Caco-2 (cell line): ENCODE measurements around the gene SMYD5. TPM values are rescaled to one million over a fixed set of nuclear protein-coding genes. Genes with fewer than 3 reads are reported as not detected.

Experiments used
- BruUV-seq: library from RNA; stranded (reverse); fragments of 400-500 nt; replicated peaks from 2 replicates; lab custom pipeline; 2021; lab: Mats Ljungman, UMichigan
- CTCF ChIA-PET: fragments of 300-600 bp; sonication (Branson Sonifier 250); formaldehyde crosslinking; loops from one replicate; lab custom pipeline; 2022; ENCODE audit warnings: antibody characterized with exemption; lab: Charles Lee
- POLR2A ChIA-PET: fragments of 300-600 bp; sonication (Branson Sonifier 250); formaldehyde crosslinking; loops from one replicate; lab custom pipeline; 2022; ENCODE audit warnings: antibody characterized with exemption; lab: Charles Lee
- DNase-seq, 2 experiments: peaks; one replicate each; pipeline versions ENCODE4 v3.0.0 to v3.0.0-alpha.2; 2020 to 2022
- H3K27me3 ChIP-seq: replicated peaks from 2 replicates; pipeline ENCODE4 v1.6.0; 2011; ENCODE audit warnings: low read length; ENCODE audit not compliant: control insufficient read depth, insufficient read depth
- H3K36me3 ChIP-seq: 2 replicates; pipeline ENCODE4 v1.5.1; 2011; ENCODE audit warnings: low read length; ENCODE audit not compliant: control insufficient read depth, insufficient read depth
- H3K4me1 ChIP-seq: fragments of 250-450 bp; sonication (Bioruptor Pico); 2 replicates; pipeline ENCODE4 v1.5.1; 2020; ENCODE audit warnings: mild to moderate bottlenecking
- H3K4me3 ChIP-seq: 2 replicates; pipeline ENCODE4 v1.5.1; 2011; ENCODE audit warnings: low read depth, mild to moderate bottlenecking, control low read depth, low read length
- H3K9me3 ChIP-seq: fragments of 250-450 bp; sonication (Bioruptor Pico); 2 replicates; pipeline ENCODE4 v1.5.1; 2020; ENCODE audit warnings: mild to moderate bottlenecking, moderate library complexity
- H3K27ac Mint-ChIP-seq: one replicate; pipeline ENCODE4 v1.8.0; 2022; ENCODE audit warnings: mixed read lengths; ENCODE audit not compliant: unreplicated experiment
- H3K27me3 Mint-ChIP-seq: one replicate; pipeline ENCODE4 v1.8.0; 2022; ENCODE audit warnings: mixed read lengths; ENCODE audit not compliant: insufficient read depth, unreplicated experiment
- H3K36me3 Mint-ChIP-seq: one replicate; pipeline ENCODE4 v1.8.0; 2022; ENCODE audit warnings: mild to moderate bottlenecking, mixed read lengths; ENCODE audit not compliant: insufficient read depth, unreplicated experiment
- H3K4me1 Mint-ChIP-seq: one replicate; pipeline ENCODE4 v1.8.0; 2022; ENCODE audit warnings: low read depth, mixed read lengths; ENCODE audit not compliant: unreplicated experiment
- H3K4me3 Mint-ChIP-seq: one replicate; pipeline ENCODE4 v1.8.0; 2022; ENCODE audit warnings: mild to moderate bottlenecking, moderate library complexity, mixed read lengths; ENCODE audit not compliant: unreplicated experiment
- H3K9me3 Mint-ChIP-seq: one replicate; pipeline ENCODE4 v1.8.0; 2022; ENCODE audit warnings: mixed read lengths; ENCODE audit not compliant: unreplicated experiment
- CTCF ChIP-seq, 2 experiments: fragments of 200-600 bp in 1 of 2; IDR thresholded peaks; 1 replicate in 1 of 2; 2 replicates in 1 of 2; pipeline versions ENCODE4 v1.5.1 to v1.8.0; 2011 to 2022; ENCODE audit warnings: antibody characterized with exemption in 1 of 2, control low read depth in 1 of 2, inconsistent platforms in 1 of 2, low read depth in 1 of 2, low read length in 1 of 2, mild to moderate bottlenecking in 1 of 2, moderate library complexity in 1 of 2; ENCODE audit not compliant: insufficient read depth in 1 of 2, severe bottlenecking in 1 of 2, unreplicated experiment in 1 of 2
- intact Hi-C: fragments of 100-400 bp; cut with micrococcal nuclease; formaldehyde crosslinking; loops from one replicate; pipeline ENCODE4 v1.10.0; 2022; ENCODE audit not compliant: unreplicated experiment
- total RNA-seq: library from RNA; stranded (reverse); gene quantifications from 2 replicates; pipeline ENCODE4 v1.2.3, GENCODE V29; 2022

The SMYD5 gene
- total RNA-seq, 1 experiment from 2014 or later: 65.8 TPM

- no peaks in the 10 kb centered on the region for H3K4me1 ChIP-seq
- Mint-ChIP-seq H3K36me3 (peaks cover 57% of the 10 kb centered on the region), H3K27me3 (no peaks in the 10 kb centered on the region), H3K27ac (no peak overlapping the region), H3K9me3 (no peaks in the 10 kb centered on the region), H3K4me3 (no peak overlapping the region), H3K4me1 (no peaks in the 10 kb centered on the region)
- H3K27me3 ChIP-seq: no peaks in the 10 kb centered on the region
- no peak for DNase-seq
- no peaks in the 10 kb centered on the region for H3K9me3 ChIP-seq
- no peak overlapping the region for H3K4me3 ChIP-seq
- H3K36me3 ChIP-seq: peaks cover under 1% of the 10 kb centered on the region; the same call in 1 of the 2 replicates
- no peak for TF ChIP-seq CTCF (IDR thresholded peaks at IDR 0.05; ENCODE audit: insufficient read depth in 1 of 2, low read depth in 1 of 2, low read length in 1 of 2, severe bottlenecking in 1 of 2, unreplicated experiment in 1 of 2)
- BruUV-seq: no TSS peak
- CTCF ChIA-PET: interaction anchor here (0.9 kb wide), 1 partner anchor 11 kb away, joined by 5 read pairs; no protein-coding TSS in a partner anchor
- POLR2A ChIA-PET: no interaction called here
- intact Hi-C loops: no loop called here
These were observed 43.5 kb downstream of the SMYD5 start for GRCh38 chr2:73257425-73258125.

DNA sequence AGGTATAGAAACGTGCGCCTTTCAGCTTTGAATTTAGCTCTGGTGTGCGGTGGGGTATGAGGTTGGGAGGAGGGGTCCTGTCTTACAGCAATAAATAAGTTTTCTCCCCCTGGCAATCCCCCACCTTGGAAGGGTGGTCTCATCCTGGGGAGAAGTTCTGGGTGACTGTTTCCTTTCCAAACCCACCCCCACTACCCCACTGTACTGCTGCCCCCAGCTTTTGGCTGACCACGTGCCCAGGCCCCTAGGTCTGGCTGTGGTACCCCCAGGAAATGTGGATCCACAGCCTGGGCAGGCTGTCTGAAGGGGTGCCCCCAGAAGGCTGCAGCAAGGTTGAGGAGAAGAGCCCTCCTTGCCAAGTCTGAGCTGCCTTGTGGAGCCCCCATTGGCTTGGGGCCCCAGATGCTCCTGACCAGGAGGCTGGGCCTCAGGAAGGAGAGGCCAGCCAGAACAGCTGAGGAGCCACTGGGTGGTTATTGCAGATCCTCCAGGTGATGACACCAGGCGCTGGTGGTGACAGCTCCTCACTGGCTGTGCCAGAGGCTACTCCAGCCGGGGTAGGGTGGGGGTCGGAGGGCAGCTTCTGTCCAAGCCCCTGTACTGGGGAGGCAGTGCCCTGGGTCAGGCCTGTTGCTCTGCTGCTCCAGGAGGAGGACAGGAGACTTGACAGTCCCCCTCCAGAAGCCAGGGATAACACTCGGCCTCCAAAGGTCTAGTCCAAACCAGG, 44.3 kb downstream of the SMYD5 start:
- Mint-ChIP-seq H3K36me3 (peaks cover 49% of the 10 kb centered on the region), H3K4me3 (no peak overlapping the region), H3K9me3 (no peaks in the 10 kb centered on the region), H3K27ac (no peak overlapping the region), H3K4me1 (no peaks in the 10 kb centered on the region), H3K27me3 (no peaks in the 10 kb centered on the region)
- ChIA-PET POLR2A (no interaction called here), CTCF (no interaction called here)
- no peaks in the 10 kb centered on the region; the same call in 1 of the 2 replicates for H3K36me3 ChIP-seq
- DNase-seq: no peak
- H3K4me1 ChIP-seq: no peaks in the 10 kb centered on the region
- no peaks in the 10 kb centered on the region for H3K27me3 ChIP-seq
- no peak overlapping the region for H3K4me3 ChIP-seq
- no TSS peak for BruUV-seq
- intact Hi-C loops: no loop called here
- H3K9me3 ChIP-seq: no peaks in the 10 kb centered on the region
- TF ChIP-seq CTCF (IDR thresholded peaks at IDR 0.05; ENCODE audit: insufficient read depth in 1 of 2, low read depth in 1 of 2, low read length in 1 of 2, severe bottlenecking in 1 of 2, unreplicated experiment in 1 of 2): no peak

- no peak overlapping the region for H3K4me3 ChIP-seq
- no peak overlapping the region for H3K27ac Mint-ChIP-seq
- no peak for TF ChIP-seq CTCF (IDR thresholded peaks at IDR 0.05; ENCODE audit: insufficient read depth in 1 of 2, low read depth in 1 of 2, low read length in 1 of 2, severe bottlenecking in 1 of 2, unreplicated experiment in 1 of 2)
- H3K27me3 ChIP-seq: no peaks in the 10 kb centered on the region
- no peaks in the 10 kb centered on the region for H3K27me3 Mint-ChIP-seq
- H3K4me1 ChIP-seq: no peaks in the 10 kb centered on the region
- no peaks in the 10 kb centered on the region; the same call in 1 of the 2 replicates for H3K36me3 ChIP-seq
- intact Hi-C loops: no loop called here
- no TSS peak for BruUV-seq
- no peaks in the 10 kb centered on the region for H3K4me1 Mint-ChIP-seq
- CTCF ChIA-PET: no interaction called here
- H3K36me3 Mint-ChIP-seq: peaks cover 44% of the 10 kb centered on the region
- H3K9me3 Mint-ChIP-seq: no peaks in the 10 kb centered on the region
- H3K9me3 ChIP-seq: no peaks in the 10 kb centered on the region
- POLR2A ChIA-PET: no interaction called here
- H3K4me3 Mint-ChIP-seq: no peak overlapping the region
- DNase-seq: no peak
These were observed 44.8 kb downstream of the SMYD5 start for GRCh38 chr2:73258913-73259215.
